Mesendoderm (in vitro differentiated cells): ENCODE measurements around the gene ANXA10.

Experiments
- DNase-seq: peaks from one replicate; pipeline ENCODE4 v3.0.0; 2013
- H2AK5ac ChIP-seq: 2 replicates; pipeline ENCODE4 v1.6.1; 2013; ENCODE audit warnings: low read length, inconsistent platforms
- H2BK120ac ChIP-seq: 2 replicates; pipeline ENCODE4 v1.6.1; 2013; ENCODE audit warnings: low read depth, mild to moderate bottlenecking, low read length, moderate library complexity, mixed read lengths
- H2BK15ac ChIP-seq: replicated peaks from 2 replicates; pipeline ENCODE4 v1.6.1; 2013; ENCODE audit warnings: low read depth, mild to moderate bottlenecking, moderate library complexity
- H2BK5ac ChIP-seq: 2 replicates; pipeline ENCODE4 v1.6.1; 2013; ENCODE audit warnings: low read length, inconsistent platforms
- H3K18ac ChIP-seq: 2 replicates; pipeline ENCODE4 v1.6.1; 2013; ENCODE audit warnings: mild to moderate bottlenecking, low read length, mixed read lengths
- H3K23ac ChIP-seq: one replicate; pipeline ENCODE4 v1.6.1; 2013; ENCODE audit warnings: low read length
- H3K27ac ChIP-seq: 2 replicates; pipeline ENCODE4 v1.5.1; 2013; ENCODE audit warnings: low read depth, mild to moderate bottlenecking, inconsistent platforms, low read length, moderate library complexity
- H3K27me3 ChIP-seq: 2 replicates; pipeline ENCODE4 v1.6.1; 2013; ENCODE audit warnings: low read length, control low read depth, mild to moderate bottlenecking, inconsistent platforms; ENCODE audit not compliant: insufficient read depth, poor library complexity
- H3K36me3 ChIP-seq: 2 replicates; pipeline ENCODE4 v1.6.1; 2013; ENCODE audit warnings: low read length, inconsistent platforms; ENCODE audit not compliant: control insufficient read depth, insufficient read depth
- H3K4ac ChIP-seq: one replicate; pipeline ENCODE4 v1.6.1; 2013; ENCODE audit warnings: low read depth, mild to moderate bottlenecking, low read length, moderate library complexity
- H3K4me1 ChIP-seq: 2 replicates; pipeline ENCODE4 v1.6.1; 2013; ENCODE audit warnings: low read depth, low read length, inconsistent platforms; ENCODE audit not compliant: control insufficient read depth
- H3K4me2 ChIP-seq: 2 replicates; pipeline ENCODE4 v1.6.1; 2013; ENCODE audit warnings: low read length
- H3K4me3 ChIP-seq: 2 replicates; pipeline ENCODE4 v1.5.1; 2013; ENCODE audit warnings: mild to moderate bottlenecking, low read length
- H3K56ac ChIP-seq: one replicate; pipeline ENCODE4 v1.6.1; 2013; ENCODE audit warnings: low read length
- H3K79me1 ChIP-seq: 2 replicates; pipeline ENCODE4 v1.6.1; 2013; ENCODE audit warnings: low read length, inconsistent platforms
- H3K79me2 ChIP-seq: 2 replicates; pipeline ENCODE4 v1.6.1; 2013; ENCODE audit warnings: mild to moderate bottlenecking, low read length; ENCODE audit not compliant: control insufficient read depth, insufficient read depth
- H3K9ac ChIP-seq: 2 replicates; pipeline ENCODE4 v1.6.1; 2013; ENCODE audit warnings: low read length, inconsistent platforms
- H4K5ac ChIP-seq: one replicate; pipeline ENCODE4 v1.6.1; 2013; ENCODE audit warnings: low read length
- H4K8ac ChIP-seq: one replicate; pipeline ENCODE4 v1.6.1; 2013; ENCODE audit warnings: low read depth, mild to moderate bottlenecking, control low read depth, low read length, moderate library complexity
- WGBS: extraction: QIAGEN DNeasy Blood & Tissue Kit; methylation state at CpG from one replicate; pipeline ENCODE4 v1.1.7; 2013; ENCODE audit warnings: low lambda C conversion rate, missing lambda C conversion rate; ENCODE audit not compliant: insufficient coverage; ENCODE audit errors: extremely low coverage; 5-methylcytosine and 5-hydroxymethylcytosine counted together

Gene ANXA10

GRCh38 chr4:168119890-168120289 is 27.6 kb downstream of the ANXA10 start:
- no peak overlapping the region for H3K4ac ChIP-seq
- H2AK5ac ChIP-seq, result no peak overlapping the region
- no peak overlapping the region for H2BK5ac ChIP-seq
- no peak overlapping the region for H3K4me3 ChIP-seq
- H3K4me2 ChIP-seq, result no peak overlapping the region
- H2BK15ac ChIP-seq, result no peak overlapping the region
- no CpG with 5 or more reads among the region's 3 CpGs for WGBS
- no peak overlapping the region for H3K56ac ChIP-seq
- no peak overlapping the region for H3K9ac ChIP-seq
- DNase-seq, result no peak
- no peaks in the 10 kb centered on the region for H3K79me2 ChIP-seq
- no peaks in the 10 kb centered on the region for H3K36me3 ChIP-seq
- no peaks in the 10 kb centered on the region for H3K27me3 ChIP-seq
- H3K18ac ChIP-seq, result no peak overlapping the region
- H2BK120ac ChIP-seq, result no peak overlapping the region
- no peak overlapping the region for H4K8ac ChIP-seq
- no peaks in the 10 kb centered on the region for H3K79me1 ChIP-seq
- no peaks in the 10 kb centered on the region for H3K4me1 ChIP-seq
- no peak overlapping the region for H3K23ac ChIP-seq
- H4K5ac ChIP-seq, result no peak overlapping the region
- H3K27ac ChIP-seq, result no peak overlapping the region

DNA sequence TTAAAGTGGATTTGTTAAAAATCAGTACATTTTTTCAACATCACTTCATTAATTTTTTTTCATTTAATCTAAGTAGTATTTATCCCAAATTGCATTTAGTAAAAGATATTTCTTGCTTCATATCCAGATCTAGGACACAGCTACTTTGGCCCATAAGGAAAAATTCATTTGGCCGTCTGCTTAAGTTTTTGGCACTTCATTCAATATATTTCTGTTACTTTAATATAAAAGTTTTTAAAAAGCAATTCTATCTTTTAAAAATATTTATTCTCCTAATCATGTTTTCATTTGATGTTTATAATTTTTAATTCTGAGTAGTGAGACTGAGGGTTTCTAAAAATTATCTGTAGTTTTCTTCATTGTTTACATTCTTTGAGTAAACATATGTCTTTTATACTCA is 28.5 kb downstream of the ANXA10 start:
- Histone ChIP-seq H3K79me2 (no peaks in the 10 kb centered on the region), H2BK5ac (no peak overlapping the region), H2BK120ac (no peak overlapping the region), H3K56ac (no peak overlapping the region), H3K4ac (no peak overlapping the region), H3K18ac (no peak overlapping the region), H3K79me1 (no peaks in the 10 kb centered on the region), H3K9ac (no peak overlapping the region), H3K4me2 (no peak overlapping the region), H3K36me3 (no peaks in the 10 kb centered on the region), H4K5ac (no peak overlapping the region), H3K23ac (no peak overlapping the region), H3K27ac (no peak overlapping the region), H3K4me3 (no peak overlapping the region), H4K8ac (no peak overlapping the region), H2AK5ac (no peak overlapping the region), H3K27me3 (no peaks in the 10 kb centered on the region), H3K4me1 (no peaks in the 10 kb centered on the region), H2BK15ac (no peak overlapping the region)
- no peak for DNase-seq
- no CpG with 5 or more reads among the region's 1 CpG for WGBS

GRCh38 chr4:168124008-168124641 is 31.8 kb downstream of the ANXA10 start:
- H2BK120ac ChIP-seq, result no peak overlapping the region
- H3K4me1 ChIP-seq, result no peaks in the 10 kb centered on the region
- H3K79me2 ChIP-seq, result no peaks in the 10 kb centered on the region
- no peak overlapping the region for H3K23ac ChIP-seq
- DNase-seq, result no peak
- no peak overlapping the region for H3K4me2 ChIP-seq
- H4K5ac ChIP-seq, result no peak overlapping the region
- no CpG with 5 or more reads among the region's 5 CpGs for WGBS
- H3K4me3 ChIP-seq, result no peak overlapping the region
- no peak overlapping the region for H4K8ac ChIP-seq
- no peak overlapping the region for H3K27ac ChIP-seq
- H2BK5ac ChIP-seq, result no peak overlapping the region
- H3K27me3 ChIP-seq, result no peaks in the 10 kb centered on the region
- no peak overlapping the region for H3K56ac ChIP-seq
- H2BK15ac ChIP-seq, result no peak overlapping the region
- H3K9ac ChIP-seq, result no peak overlapping the region
- H2AK5ac ChIP-seq, result no peak overlapping the region
- no peak overlapping the region for H3K18ac ChIP-seq
- no peaks in the 10 kb centered on the region for H3K79me1 ChIP-seq
- H3K4ac ChIP-seq, result no peak overlapping the region
- H3K36me3 ChIP-seq, result no peaks in the 10 kb centered on the region

DNA sequence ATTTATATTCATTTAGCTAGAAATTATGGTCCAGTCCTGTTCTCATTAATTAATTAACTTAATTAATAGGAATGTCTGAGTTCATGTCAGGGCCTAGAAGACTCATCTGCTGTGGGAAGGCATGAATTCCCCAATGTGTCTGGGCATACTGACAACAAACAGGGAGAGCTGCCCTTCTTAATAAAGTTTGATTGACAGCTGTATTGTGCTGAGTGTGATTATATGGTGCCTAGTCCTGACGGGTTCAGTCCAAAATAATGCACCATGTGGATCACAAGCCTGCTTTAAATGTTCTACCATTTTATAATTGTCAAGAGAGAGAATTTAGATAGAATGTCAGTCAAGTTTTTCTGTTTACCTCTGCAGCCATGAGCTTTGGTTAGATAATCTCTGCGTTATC is 34.6 kb downstream of the ANXA10 start:
- H3K4me3 ChIP-seq, result no peak overlapping the region
- DNase-seq, result no peak
- no peak overlapping the region for H3K4me2 ChIP-seq
- H4K8ac ChIP-seq, result no peak overlapping the region
- no peak overlapping the region for H3K27ac ChIP-seq
- no peak overlapping the region for H3K9ac ChIP-seq
- no peak overlapping the region for H3K18ac ChIP-seq
- no CpG with 5 or more reads among the region's 2 CpGs for WGBS
- H3K56ac ChIP-seq, result no peak overlapping the region
- H3K23ac ChIP-seq, result no peak overlapping the region
- no peaks in the 10 kb centered on the region for H3K79me1 ChIP-seq
- no peak overlapping the region for H3K4ac ChIP-seq
- H3K36me3 ChIP-seq, result no peaks in the 10 kb centered on the region
- H3K4me1 ChIP-seq, result no peaks in the 10 kb centered on the region
- H3K79me2 ChIP-seq, result no peaks in the 10 kb centered on the region
- no peak overlapping the region for H2BK5ac ChIP-seq
- no peaks in the 10 kb centered on the region for H3K27me3 ChIP-seq
- H2BK15ac ChIP-seq, result no peak overlapping the region
- H2AK5ac ChIP-seq, result no peak overlapping the region
- H4K5ac ChIP-seq, result no peak overlapping the region
- no peak overlapping the region for H2BK120ac ChIP-seq

- Histone ChIP-seq H3K23ac (no peak overlapping the region), H2BK15ac (no peak overlapping the region), H3K79me2 (no peaks in the 10 kb centered on the region), H3K36me3 (no peaks in the 10 kb centered on the region), H4K5ac (no peak overlapping the region), H3K4ac (no peak overlapping the region), H3K4me3 (no peak overlapping the region), H3K56ac (no peak overlapping the region), H3K27me3 (no peaks in the 10 kb centered on the region), H3K4me1 (no peaks in the 10 kb centered on the region), H3K4me2 (no peak overlapping the region), H3K79me1 (no peaks in the 10 kb centered on the region), H3K18ac (no peak overlapping the region), H2BK5ac (no peak overlapping the region), H2BK120ac (no peak overlapping the region), H4K8ac (no peak overlapping the region), H3K9ac (no peak overlapping the region), H2AK5ac (no peak overlapping the region), H3K27ac (no peak overlapping the region)
- no peak for DNase-seq
Measured at GRCh38 chr4:168128601-168129000, 36.3 kb downstream of the ANXA10 start.

DNA sequence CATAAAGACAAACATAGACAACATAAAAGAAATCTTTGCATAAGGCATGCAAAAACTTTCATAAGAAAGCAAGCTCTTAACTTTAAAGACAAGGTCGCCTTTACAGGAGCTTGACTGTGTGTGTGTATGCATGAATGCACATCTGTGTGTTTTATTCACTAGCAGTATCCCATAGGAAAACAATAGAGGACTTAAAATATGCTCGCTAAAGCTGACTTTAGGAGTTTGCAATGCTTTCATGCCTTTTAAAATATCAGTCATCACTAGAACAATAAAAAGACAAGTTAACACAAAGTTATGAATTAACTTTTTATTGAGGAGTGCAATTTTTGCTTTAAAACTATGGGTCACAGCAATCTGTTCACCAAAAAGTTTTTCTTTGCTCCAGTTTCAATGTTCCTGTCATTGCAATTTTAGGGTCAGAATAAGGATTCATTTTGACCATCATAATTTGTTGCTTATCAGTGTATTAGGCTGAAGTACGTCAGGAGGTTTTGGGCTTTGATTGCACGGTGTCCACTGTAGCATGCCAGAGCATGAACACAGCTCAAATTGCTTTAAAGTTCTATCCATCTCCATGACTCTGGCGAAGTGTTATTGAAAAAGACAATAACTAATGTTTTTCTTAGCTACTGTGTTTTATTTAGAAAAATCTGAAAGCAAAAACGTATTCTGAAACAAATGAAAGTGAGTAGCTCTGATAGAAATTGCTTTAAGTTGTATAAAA is 36.9 kb downstream of the ANXA10 start:
- Histone ChIP-seq H3K9ac (no peak overlapping the region), H2BK15ac (no peak overlapping the region), H4K5ac (no peak overlapping the region), H3K4me2 (no peak overlapping the region), H3K27ac (no peak overlapping the region), H2BK120ac (no peak overlapping the region), H3K79me1 (no peaks in the 10 kb centered on the region), H3K18ac (no peak overlapping the region), H2AK5ac (no peak overlapping the region), H3K27me3 (no peaks in the 10 kb centered on the region), H3K4ac (no peak overlapping the region), H3K56ac (no peak overlapping the region), H3K4me1 (no peaks in the 10 kb centered on the region), H3K79me2 (no peaks in the 10 kb centered on the region), H2BK5ac (no peak overlapping the region), H3K4me3 (no peak overlapping the region), H3K23ac (no peak overlapping the region), H4K8ac (no peak overlapping the region), H3K36me3 (no peaks in the 10 kb centered on the region)
- no peak for DNase-seq
- WGBS, result no CpG with 5 or more reads among the region's 6 CpGs
